Effector memory CD8-positive, alpha-beta T cell (primary cell): ENCODE measurements around the gene ORMDL3.

Experiments
- ATAC-seq: fragments of 150-1000 bp; cut with Tn5 transposase; replicated peaks from 2 replicates; pipeline ENCODE4 v1.10.0; 2021; ENCODE audit warnings: mild to moderate bottlenecking, moderate library complexity
- DNase-seq, 3 experiments: peaks; one replicate each; pipeline ENCODE4 v3.0.0; 2021
- H3K27ac Mint-ChIP-seq, 2 donors: one replicate each; pipeline ENCODE4 v1.8.0; 2022; ENCODE audit warnings: mild to moderate bottlenecking in 2 of 2, mixed read lengths in 2 of 2, moderate library complexity in 2 of 2
- H3K27me3 Mint-ChIP-seq, 2 donors: one replicate each; pipeline ENCODE4 v1.8.0; 2022; ENCODE audit warnings: mixed read lengths in 2 of 2
- H3K36me3 Mint-ChIP-seq: one replicate; pipeline ENCODE4 v1.8.0; 2022; ENCODE audit warnings: mild to moderate bottlenecking, moderate library complexity, mixed read lengths; ENCODE audit not compliant: insufficient read depth
- H3K4me1 Mint-ChIP-seq, 2 donors: one replicate each; pipeline ENCODE4 v1.8.0; 2022; ENCODE audit warnings: low read depth in 2 of 2, mixed read lengths in 2 of 2
- H3K4me3 Mint-ChIP-seq, 2 donors: one replicate each; pipeline ENCODE4 v1.8.0; 2022; ENCODE audit warnings: mild to moderate bottlenecking in 2 of 2, mixed read lengths in 2 of 2, moderate library complexity in 2 of 2
- H3K9me3 Mint-ChIP-seq, 2 donors: one replicate each; pipeline ENCODE4 v1.8.0; 2022; ENCODE audit warnings: mixed read lengths in 2 of 2

Gene ORMDL3

GRCh38 chr17:39925282-39926134 is 1.9 kb downstream of the ORMDL3 start:
- DNase-seq, result no peak
- peaks cover 54% of the 10 kb centered on the region for H3K36me3 Mint-ChIP-seq
- ATAC-seq, result no peak
- no peaks in the 10 kb centered on the region for H3K27me3 Mint-ChIP-seq
- peak overlapping the region; percentile 94 to 97 for H3K27ac Mint-ChIP-seq
- H3K9me3 Mint-ChIP-seq, result no peaks in the 10 kb centered on the region
- H3K4me3 Mint-ChIP-seq, result peak overlapping the region; percentile 87 to 92
- peaks cover 51 to 54% of the 10 kb centered on the region in 2 donors for H3K4me1 Mint-ChIP-seq

- H3K9me3 Mint-ChIP-seq, result no peaks in the 10 kb centered on the region
- peaks cover 54% of the 10 kb centered on the region for H3K36me3 Mint-ChIP-seq
- peak overlapping the region; percentile 94 to 97 for H3K27ac Mint-ChIP-seq
Observed at GRCh38 chr17:39924691-39925055, 2.7 kb downstream of the ORMDL3 start.

GRCh38 chr17:39923836-39924690 is 3.3 kb downstream of the ORMDL3 start:
- no peaks in the 10 kb centered on the region for H3K27me3 Mint-ChIP-seq
- no peak for DNase-seq
- peaks cover 59% of the 10 kb centered on the region for H3K36me3 Mint-ChIP-seq
- ATAC-seq, result no peak
- peaks cover 56 to 57% of the 10 kb centered on the region in 2 donors for H3K4me1 Mint-ChIP-seq
- peak overlapping the region; percentile 87 to 92 for H3K4me3 Mint-ChIP-seq
- H3K27ac Mint-ChIP-seq, result peak overlapping the region; percentile 94 to 97
- no peaks in the 10 kb centered on the region for H3K9me3 Mint-ChIP-seq

More at GRCh38 chr17:39924691-39925055, 2.7 kb downstream of the ORMDL3 start:
- ATAC-seq (no peak), DNase-seq (no peak)
- H3K4me1 Mint-ChIP-seq, result peaks cover 51 to 54% of the 10 kb centered on the region in 2 donors
- H3K27me3 Mint-ChIP-seq, result no peaks in the 10 kb centered on the region
- peak overlapping the region; percentile 87 to 92 for H3K4me3 Mint-ChIP-seq

GRCh38 chr17:39923230-39923629 is 4.2 kb downstream of the ORMDL3 start:
- H3K4me3 Mint-ChIP-seq, result peak overlapping the region; percentile 48 to 92
- H3K9me3 Mint-ChIP-seq, result no peaks in the 10 kb centered on the region
- no peak for ATAC-seq

GRCh38 chr17:39922006-39922405 is 5.4 kb downstream of the ORMDL3 start:
- Mint-ChIP-seq H3K36me3 (peaks cover 62% of the 10 kb centered on the region), H3K27ac (peak overlapping the region; percentile 83 to 87), H3K4me3 (peak overlapping the region; percentile 18 to 33), H3K9me3 (no peaks in the 10 kb centered on the region), H3K27me3 (no peaks in the 10 kb centered on the region), H3K4me1 (peaks cover 62 to 63% of the 10 kb centered on the region in 2 donors)
- DNase-seq (no peak), ATAC-seq (no peak)

More at GRCh38 chr17:39923230-39923629, 4.2 kb downstream of the ORMDL3 start:
- H3K4me1 Mint-ChIP-seq, result peaks cover 63% of the 10 kb centered on the region in 2 donors
- H3K27ac Mint-ChIP-seq, result peak overlapping the region; percentile 35 to 83
- H3K27me3 Mint-ChIP-seq, result no peaks in the 10 kb centered on the region
- H3K36me3 Mint-ChIP-seq, result peaks cover 62% of the 10 kb centered on the region
- no peak for DNase-seq

GRCh38 chr17:39921323-39921722 is 6.1 kb downstream of the ORMDL3 start:
- H3K4me1 Mint-ChIP-seq, result peaks cover 60% of the 10 kb centered on the region in 2 donors
- H3K27ac Mint-ChIP-seq, result peak overlapping the region; percentile 83 to 87
- DNase-seq (no peak), ATAC-seq (no peak)
- H3K9me3 Mint-ChIP-seq, result no peaks in the 10 kb centered on the region
- peaks cover 59% of the 10 kb centered on the region for H3K36me3 Mint-ChIP-seq
- no peaks in the 10 kb centered on the region for H3K27me3 Mint-ChIP-seq
- H3K4me3 Mint-ChIP-seq, result peak overlapping the region in 1 of 2 donors; percentile 26

- ATAC-seq, result peak; percentile 56
- peak overlapping the region; percentile 83 to 87 for H3K27ac Mint-ChIP-seq
- no peaks in the 10 kb centered on the region for H3K9me3 Mint-ChIP-seq
- H3K4me1 Mint-ChIP-seq, result peaks cover 52% of the 10 kb centered on the region in 2 donors
- peaks cover 51% of the 10 kb centered on the region for H3K36me3 Mint-ChIP-seq
- DNase-seq, result no peak
- H3K27me3 Mint-ChIP-seq, result no peaks in the 10 kb centered on the region
- peak overlapping the region in 1 of 2 donors; percentile 26 for H3K4me3 Mint-ChIP-seq
Observed at GRCh38 chr17:39920218-39921210, 6.9 kb downstream of the ORMDL3 start.

GRCh38 chr17:39919087-39919683 is 8.2 kb downstream of the ORMDL3 start:
- Mint-ChIP-seq H3K4me3 (peak overlapping the region; percentile 10 to 25), H3K27ac (peak overlapping the region; percentile 22 to 55)
- DNase-seq, result no peak

GRCh38 chr17:39916918-39917317 is 10.5 kb downstream of the ORMDL3 start:
- ATAC-seq, result no peak
- Mint-ChIP-seq H3K4me3 (no peak overlapping the region), H3K27me3 (no peaks in the 10 kb centered on the region), H3K27ac (peak overlapping the region; percentile 44 to 55), H3K36me3 (peaks cover 39% of the 10 kb centered on the region), H3K9me3 (no peaks in the 10 kb centered on the region), H3K4me1 (peaks cover 26 to 29% of the 10 kb centered on the region in 2 donors)
- no peak for DNase-seq

More at GRCh38 chr17:39919087-39919683, 8.2 kb downstream of the ORMDL3 start:
- Mint-ChIP-seq H3K27me3 (no peaks in the 10 kb centered on the region), H3K4me1 (peaks cover 39% of the 10 kb centered on the region in 2 donors), H3K36me3 (peaks cover 45% of the 10 kb centered on the region), H3K9me3 (no peaks in the 10 kb centered on the region)
- ATAC-seq, result no peak

GRCh38 chr17:39915559-39915958 is 11.8 kb downstream of the ORMDL3 start:
- Mint-ChIP-seq H3K4me3 (no peak overlapping the region), H3K27ac (peak overlapping the region in 1 of 2 donors; percentile 29)

GRCh38 chr17:39913989-39914388 is 13.4 kb downstream of the ORMDL3 start:
- peaks cover 33% of the 10 kb centered on the region for H3K36me3 Mint-ChIP-seq

More at GRCh38 chr17:39915559-39915958, 11.8 kb downstream of the ORMDL3 start:
- Mint-ChIP-seq H3K36me3 (peaks cover 37% of the 10 kb centered on the region), H3K9me3 (no peaks in the 10 kb centered on the region), H3K27me3 (no peaks in the 10 kb centered on the region), H3K4me1 (peaks cover 17 to 23% of the 10 kb centered on the region in 2 donors)
- DNase-seq (no peak), ATAC-seq (no peak)

GRCh38 chr17:39908789-39909352 is 18.5 kb downstream of the ORMDL3 start:
- H3K4me1 Mint-ChIP-seq, result peaks cover 4 to 11% of the 10 kb centered on the region in 2 donors
- H3K27me3 Mint-ChIP-seq, result no peaks in the 10 kb centered on the region
- H3K27ac Mint-ChIP-seq, result no peak overlapping the region
- no peak overlapping the region for H3K4me3 Mint-ChIP-seq
- DNase-seq (no peak), ATAC-seq (no peak)
- peaks cover 25% of the 10 kb centered on the region for H3K36me3 Mint-ChIP-seq
- H3K9me3 Mint-ChIP-seq, result no peaks in the 10 kb centered on the region

More at GRCh38 chr17:39913989-39914388, 13.4 kb downstream of the ORMDL3 start:
- ATAC-seq (no peak), DNase-seq (no peak)
- Mint-ChIP-seq H3K27ac (no peak overlapping the region), H3K9me3 (no peaks in the 10 kb centered on the region), H3K27me3 (no peaks in the 10 kb centered on the region), H3K4me3 (no peak overlapping the region), H3K4me1 (peaks cover 14 to 17% of the 10 kb centered on the region in 2 donors)
